ENCODE results near the gene WDFY4. TPM values are rescaled to one million over a fixed set of nuclear protein-coding genes. Genes with fewer than 3 reads are reported as not detected.

The WDFY4 gene
- total RNA-seq, 1 experiment from 2014 or later: 0.23 TPM

DNA sequence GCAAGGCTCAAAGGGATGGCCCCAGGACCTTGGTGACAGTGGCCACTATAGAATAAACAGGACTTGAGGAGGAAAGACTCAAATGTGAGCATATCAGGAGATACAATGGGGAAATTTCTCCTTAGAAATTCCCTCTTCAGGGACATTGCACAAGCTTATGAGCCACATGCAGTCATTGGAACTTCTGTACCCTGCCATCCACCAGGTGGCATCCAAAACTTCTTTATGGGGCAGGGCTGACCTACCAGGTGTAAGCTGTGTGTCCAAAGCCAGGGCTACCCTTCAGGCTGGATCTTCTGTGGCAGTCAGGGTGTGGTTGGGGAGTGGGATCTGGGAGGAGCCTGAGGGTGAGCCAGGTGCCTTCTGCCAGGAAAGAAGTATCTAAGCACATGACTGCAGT lies 291.5 kb downstream of the WDFY4 start:
- in situ Hi-C loops (cut with HindIII; ENCODE audit: low pct_unique_long_range_greater_than_20kb, low sequenced_read_pairs): no loop called here
- BruUV-seq (replicated peaks): no TSS peak
- intact Hi-C loops (cut with micrococcal nuclease; ENCODE audit: unreplicated experiment): no loop called here

DNA sequence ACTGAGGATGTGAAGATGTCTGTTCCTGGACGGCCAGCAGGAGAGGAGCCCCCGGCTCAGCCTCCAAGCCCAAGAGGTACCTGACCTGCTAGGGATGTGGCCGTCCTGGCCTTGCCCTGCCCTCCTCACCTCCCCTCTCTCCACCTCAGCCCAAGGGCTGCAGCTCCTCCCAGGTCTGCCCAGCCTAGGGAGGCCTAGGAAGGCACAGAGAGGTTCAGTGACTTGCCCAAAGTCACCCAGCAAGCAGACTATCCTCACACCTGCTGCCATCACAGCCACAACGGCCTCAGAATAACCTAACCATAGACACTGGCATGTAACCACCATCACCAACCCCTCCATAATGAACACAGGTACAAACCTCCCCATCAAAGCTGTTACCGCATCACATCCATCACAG lies 293.6 kb downstream of the WDFY4 start:
- in situ Hi-C loops (cut with HindIII; ENCODE audit: low pct_unique_long_range_greater_than_20kb, low sequenced_read_pairs) (no loop called here), intact Hi-C loops (cut with micrococcal nuclease; ENCODE audit: unreplicated experiment) (no loop called here)
- ChIA-PET CTCF (interaction anchor here (0.6 kb wide), 1 partner anchor 416 kb away, joined by 5 read pairs; no protein-coding TSS in a partner anchor), POLR2A (no interaction called here)
- H3K27me3 ChIP-seq (ENCODE audit: control insufficient read depth, insufficient read depth, low read length): no peaks in the 10 kb centered on the region
- ATAC-seq (no peak), DNase-seq (ENCODE audit: low read depth, low spot score) (no peak)
- TF ChIP-seq, protein P1, sequence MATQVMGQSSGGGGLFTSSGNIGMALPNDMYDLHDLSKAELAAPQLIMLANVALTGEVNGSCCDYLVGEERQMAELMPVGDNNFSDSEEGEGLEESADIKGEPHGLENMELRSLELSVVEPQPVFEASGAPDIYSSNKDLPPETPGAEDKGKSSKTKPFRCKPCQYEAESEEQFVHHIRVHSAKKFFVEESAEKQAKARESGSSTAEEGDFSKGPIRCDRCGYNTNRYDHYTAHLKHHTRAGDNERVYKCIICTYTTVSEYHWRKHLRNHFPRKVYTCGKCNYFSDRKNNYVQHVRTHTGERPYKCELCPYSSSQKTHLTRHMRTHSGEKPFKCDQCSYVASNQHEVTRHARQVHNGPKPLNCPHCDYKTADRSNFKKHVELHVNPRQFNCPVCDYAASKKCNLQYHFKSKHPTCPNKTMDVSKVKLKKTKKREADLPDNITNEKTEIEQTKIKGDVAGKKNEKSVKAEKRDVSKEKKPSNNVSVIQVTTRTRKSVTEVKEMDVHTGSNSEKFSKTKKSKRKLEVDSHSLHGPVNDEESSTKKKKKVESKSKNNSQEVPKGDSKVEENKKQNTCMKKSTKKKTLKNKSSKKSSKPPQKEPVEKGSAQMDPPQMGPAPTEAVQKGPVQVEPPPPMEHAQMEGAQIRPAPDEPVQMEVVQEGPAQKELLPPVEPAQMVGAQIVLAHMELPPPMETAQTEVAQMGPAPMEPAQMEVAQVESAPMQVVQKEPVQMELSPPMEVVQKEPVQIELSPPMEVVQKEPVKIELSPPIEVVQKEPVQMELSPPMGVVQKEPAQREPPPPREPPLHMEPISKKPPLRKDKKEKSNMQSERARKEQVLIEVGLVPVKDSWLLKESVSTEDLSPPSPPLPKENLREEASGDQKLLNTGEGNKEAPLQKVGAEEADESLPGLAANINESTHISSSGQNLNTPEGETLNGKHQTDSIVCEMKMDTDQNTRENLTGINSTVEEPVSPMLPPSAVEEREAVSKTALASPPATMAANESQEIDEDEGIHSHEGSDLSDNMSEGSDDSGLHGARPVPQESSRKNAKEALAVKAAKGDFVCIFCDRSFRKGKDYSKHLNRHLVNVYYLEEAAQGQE (IDR thresholded peaks at IDR 0.05; ENCODE audit: insufficient read depth in 1 of 2, low read depth in 2 of 2, low read length in 1 of 2): no peak
- TF ChIP-seq SIN3A (IDR thresholded peaks at IDR 0.05; ENCODE audit: borderline replicate concordance, insufficient read depth, low read depth, low read length): no peak
- TF ChIP-seq TCF7L2 (IDR thresholded peaks at IDR 0.05; ENCODE audit: low read depth, low read length): no peak
- TF ChIP-seq, protein P2, sequence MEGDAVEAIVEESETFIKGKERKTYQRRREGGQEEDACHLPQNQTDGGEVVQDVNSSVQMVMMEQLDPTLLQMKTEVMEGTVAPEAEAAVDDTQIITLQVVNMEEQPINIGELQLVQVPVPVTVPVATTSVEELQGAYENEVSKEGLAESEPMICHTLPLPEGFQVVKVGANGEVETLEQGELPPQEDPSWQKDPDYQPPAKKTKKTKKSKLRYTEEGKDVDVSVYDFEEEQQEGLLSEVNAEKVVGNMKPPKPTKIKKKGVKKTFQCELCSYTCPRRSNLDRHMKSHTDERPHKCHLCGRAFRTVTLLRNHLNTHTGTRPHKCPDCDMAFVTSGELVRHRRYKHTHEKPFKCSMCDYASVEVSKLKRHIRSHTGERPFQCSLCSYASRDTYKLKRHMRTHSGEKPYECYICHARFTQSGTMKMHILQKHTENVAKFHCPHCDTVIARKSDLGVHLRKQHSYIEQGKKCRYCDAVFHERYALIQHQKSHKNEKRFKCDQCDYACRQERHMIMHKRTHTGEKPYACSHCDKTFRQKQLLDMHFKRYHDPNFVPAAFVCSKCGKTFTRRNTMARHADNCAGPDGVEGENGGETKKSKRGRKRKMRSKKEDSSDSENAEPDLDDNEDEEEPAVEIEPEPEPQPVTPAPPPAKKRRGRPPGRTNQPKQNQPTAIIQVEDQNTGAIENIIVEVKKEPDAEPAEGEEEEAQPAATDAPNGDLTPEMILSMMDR (IDR thresholded peaks at IDR 0.05): no peak
- no peak for TF ChIP-seq POLR2AphosphoS5 (IDR thresholded peaks at IDR 0.05; ENCODE audit: low read depth, low read length)
- BruUV-seq (replicated peaks): no TSS peak
- no peak overlapping the region for H3K27ac ChIP-seq (ENCODE audit: low read length)
- no peaks in the 10 kb centered on the region for H3K4me1 ChIP-seq (ENCODE audit: control insufficient read depth, insufficient read depth, low read length)
- H3K9me3 ChIP-seq (ENCODE audit: control insufficient read depth, insufficient read depth, low read depth, low read length): no peaks in the 10 kb centered on the region
- no peak overlapping the region for H3K4me3 ChIP-seq (ENCODE audit: low read depth in 2 of 2, low read length in 2 of 2)
- no peaks in the 10 kb centered on the region for H3K36me3 ChIP-seq (ENCODE audit: control insufficient read depth, insufficient read depth, low read length)

More for the DNA sequence above, 291.5 kb downstream of the WDFY4 start:
- no peaks in the 10 kb centered on the region for H3K9me3 ChIP-seq (ENCODE audit: control insufficient read depth, insufficient read depth, low read depth, low read length)
- CTCF ChIA-PET: interaction anchor here (0.6 to 0.7 kb wide), 2 partner anchors 189 to 621 kb away, joined by 3 to 4 read pairs; no protein-coding TSS in a partner anchor
- peaks cover 2% of the 10 kb centered on the region; the same call in 1 of the 2 replicates for H3K27me3 ChIP-seq (ENCODE audit: control insufficient read depth, insufficient read depth, low read length)
- ATAC-seq: peak; percentile 88
- no peak overlapping the region for H3K27ac ChIP-seq (ENCODE audit: low read length)
- H3K4me3 ChIP-seq (ENCODE audit: low read depth in 2 of 2, low read length in 2 of 2): no peak overlapping the region
- H3K36me3 ChIP-seq (ENCODE audit: control insufficient read depth, insufficient read depth, low read length): no peaks in the 10 kb centered on the region
- POLR2A ChIA-PET: no interaction called here
- no peak for DNase-seq (ENCODE audit: low read depth, low spot score)
- no peaks in the 10 kb centered on the region for H3K4me1 ChIP-seq (ENCODE audit: control insufficient read depth, insufficient read depth, low read length)
- TF ChIP-seq TCF7L2 (IDR thresholded peaks at IDR 0.05; ENCODE audit: low read depth, low read length): no peak
- no peak for TF ChIP-seq POLR2AphosphoS5 (IDR thresholded peaks at IDR 0.05; ENCODE audit: low read depth, low read length)
- TF ChIP-seq, protein P1 (IDR thresholded peaks at IDR 0.05; ENCODE audit: insufficient read depth in 1 of 2, low read depth in 2 of 2, low read length in 1 of 2): no peak
- no peak for TF ChIP-seq SIN3A (IDR thresholded peaks at IDR 0.05; ENCODE audit: borderline replicate concordance, insufficient read depth, low read depth, low read length)
- TF ChIP-seq, protein P2 (IDR thresholded peaks at IDR 0.05): no peak; the same call in 1 of the 2 replicates
